HG03045 (cell line): ENCODE measurements around the gene CDK11B.
A peak's percentile ranks its signal among the peaks of the same experiment; 100 is the strongest.
"Not testable (repeated sequence)": the region's sequence is repeated elsewhere in the genome, so short reads cannot be mapped to it uniquely, and the experiment has no call there.

Source experiments
- ATAC-seq: cut with Tn5 transposase; IDR thresholded peaks from one replicate; pipeline ENCODE4 v1.9.1; 2021; ENCODE audit warnings: mild to moderate bottlenecking, moderate library complexity; ENCODE audit not compliant: unreplicated experiment

Gene CDK11B

DNA sequence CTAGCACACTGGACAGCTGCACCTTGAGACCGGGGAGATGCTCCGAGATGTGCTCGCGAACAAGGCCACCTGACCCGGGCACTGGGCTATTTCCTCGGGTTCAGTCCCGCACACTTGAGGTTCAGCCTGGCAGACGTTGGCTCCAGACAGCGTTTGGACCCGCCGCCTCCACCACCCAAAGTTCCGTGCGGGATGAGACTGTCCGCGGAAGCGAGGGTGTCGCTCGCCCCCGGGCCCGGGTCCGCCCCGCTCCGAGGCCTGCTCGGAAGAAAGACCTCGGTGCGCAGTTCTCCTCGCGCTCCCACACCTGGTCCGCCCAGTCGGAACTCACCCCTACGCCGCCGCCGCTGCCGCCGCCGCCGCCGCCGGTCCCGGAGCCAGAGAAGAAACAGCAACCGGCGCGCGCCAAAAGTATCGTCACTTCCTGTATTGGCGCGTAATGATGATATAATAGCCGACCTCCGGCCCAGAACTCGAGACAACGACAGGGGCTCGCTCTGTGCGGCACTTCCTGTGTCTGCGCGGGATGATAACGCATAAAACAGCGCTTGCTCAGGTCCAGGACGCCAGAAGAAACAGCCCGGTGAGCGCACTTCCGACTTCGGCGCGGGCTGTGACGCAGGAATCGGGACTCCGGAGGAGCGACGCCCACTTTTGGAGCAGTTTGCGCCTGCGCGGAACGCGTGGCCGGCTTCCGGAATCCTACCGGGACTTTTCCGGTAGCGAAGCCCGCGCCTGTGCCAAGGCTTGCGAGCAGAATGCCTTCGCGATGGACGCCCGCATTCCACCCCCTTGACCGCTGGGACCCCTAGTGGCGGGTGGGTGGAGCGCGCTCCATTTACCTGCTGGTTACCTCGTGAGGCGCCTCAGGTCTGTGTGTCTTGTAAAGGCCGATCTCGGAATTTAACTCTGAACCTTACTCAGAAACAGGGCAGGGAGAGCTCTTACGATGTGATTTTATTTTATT is at the start of gene CDK11B:
TSS of gene CDK11B (minus strand) at position 422 of the 967 bp plus-strand sequence. CDS start 1,519 bp downstream, outside the sequence.
- peak; percentile 81 for ATAC-seq

GRCh38 chr1:1707897-1708296 is 49.1 kb upstream of the CDK11B start:
- not testable (repeated sequence) for ATAC-seq

- ATAC-seq: not testable (repeated sequence)
Measured at GRCh38 chr1:1707241-1707640, 48.4 kb upstream of the CDK11B start.

- not testable (repeated sequence) for ATAC-seq
Measured at GRCh38 chr1:1705623-1706022, 46.8 kb upstream of the CDK11B start.

DNA sequence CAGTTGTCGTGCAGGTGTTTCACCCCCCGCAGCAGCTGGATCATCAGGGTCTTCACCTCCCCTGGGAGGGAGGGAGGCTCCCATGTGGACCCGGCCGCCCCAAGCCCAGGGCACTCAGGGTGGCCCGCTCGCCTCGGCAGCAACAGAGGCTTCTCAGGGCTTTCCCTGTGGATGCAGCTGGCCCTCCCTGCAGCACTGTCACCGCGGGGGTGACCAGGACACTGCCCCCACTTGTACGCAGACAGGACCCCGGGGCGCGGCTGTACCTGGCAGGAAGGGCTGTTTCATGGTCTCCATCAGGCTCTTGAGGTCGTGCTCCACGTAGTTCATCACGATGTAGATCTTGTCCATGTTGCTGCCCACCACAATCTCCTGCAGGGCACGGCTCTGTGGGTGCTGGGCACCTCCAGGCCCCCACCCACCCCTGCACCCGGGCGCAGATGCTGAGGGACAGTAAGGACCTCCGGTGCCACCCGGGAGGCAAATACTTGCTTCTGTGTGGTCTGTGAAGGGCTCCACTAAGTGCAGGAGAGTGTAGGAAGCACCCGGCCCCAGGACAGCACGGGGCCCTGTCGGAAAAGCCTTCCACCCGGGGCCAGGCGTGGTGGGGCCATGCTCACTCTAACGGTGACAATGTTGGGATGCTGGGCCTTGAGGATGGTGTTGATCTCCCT is 45.6 kb upstream of the CDK11B start:
- ATAC-seq: not testable (repeated sequence)

DNA sequence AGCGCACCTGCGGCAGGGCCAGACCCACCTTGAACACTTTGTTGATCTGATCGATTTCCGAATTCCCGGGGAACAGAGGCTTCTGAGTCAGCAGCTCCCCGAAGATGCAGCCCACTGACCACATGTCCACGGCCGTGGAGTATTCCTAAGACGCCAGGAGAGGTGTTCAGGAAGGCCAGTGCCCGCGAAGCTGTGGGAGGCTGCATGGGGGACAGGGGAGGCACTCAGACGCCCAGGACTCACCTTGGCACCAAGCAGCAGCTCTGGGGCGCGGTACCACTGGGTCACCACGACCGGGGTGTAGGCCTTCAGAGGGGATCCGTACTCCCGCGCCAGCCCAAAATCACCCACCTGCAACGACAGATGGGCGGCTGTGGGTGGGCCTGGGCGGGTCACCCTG is 45.0 kb upstream of the CDK11B start:
- no peak for ATAC-seq

GRCh38 chr1:1702506-1702905 is 43.7 kb upstream of the CDK11B start:
- not testable (repeated sequence) for ATAC-seq

GRCh38 chr1:1700557-1700956 is 41.8 kb upstream of the CDK11B start:
- not testable (repeated sequence) for ATAC-seq

- ATAC-seq: not testable (repeated sequence)
Measured at GRCh38 chr1:1700067-1700466, 41.3 kb upstream of the CDK11B start.

- not testable (repeated sequence) for ATAC-seq
Measured at GRCh38 chr1:1699061-1699460, 40.3 kb upstream of the CDK11B start.

- not testable (repeated sequence) for ATAC-seq
Measured at GRCh38 chr1:1697358-1698183, 38.8 kb upstream of the CDK11B start.

DNA sequence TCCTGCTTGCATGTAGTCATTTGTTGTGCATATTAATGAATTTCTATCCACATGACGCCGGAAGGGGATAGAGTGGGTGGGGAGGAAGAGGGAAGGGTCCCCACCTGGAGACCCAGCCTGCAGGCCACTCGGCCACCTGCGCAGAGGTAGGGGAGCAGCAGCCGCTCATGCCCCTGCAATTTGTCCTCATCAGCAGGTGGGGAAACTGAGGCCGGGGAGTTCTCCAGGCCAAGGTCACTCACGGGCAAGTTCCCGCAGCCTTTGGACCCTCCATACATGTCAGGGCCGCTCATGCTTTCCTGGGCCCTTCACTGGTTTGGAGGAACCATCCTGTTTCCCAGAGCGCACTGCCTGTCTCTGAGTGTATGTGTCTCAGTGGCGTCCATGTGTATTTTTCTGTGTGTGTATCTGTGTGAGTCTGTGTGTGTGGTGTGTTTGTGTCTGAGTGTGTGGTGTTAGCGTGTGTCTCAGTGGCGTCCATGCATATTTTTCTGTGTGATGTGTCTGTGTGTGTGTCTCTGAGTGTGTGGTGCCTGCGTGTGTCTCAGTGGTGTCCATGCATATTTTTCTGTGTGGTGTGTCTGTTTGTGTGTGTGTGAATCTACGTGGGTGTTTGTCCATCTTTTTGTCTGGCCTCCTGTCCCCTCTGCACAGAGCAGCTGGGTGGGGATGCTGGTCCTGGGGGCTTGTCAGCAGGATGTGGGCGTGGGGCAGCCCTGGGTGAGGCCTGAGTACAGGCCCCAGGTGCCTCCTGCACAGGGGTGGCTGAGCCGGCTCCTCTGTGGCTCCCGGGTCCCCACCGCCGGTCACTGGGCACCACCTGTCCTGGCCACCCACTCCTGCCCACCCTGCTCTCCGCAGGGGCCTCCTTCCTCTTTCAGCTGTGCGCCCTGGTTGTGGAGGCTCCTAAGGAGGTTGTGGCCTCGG is 37.9 kb upstream of the CDK11B start:
- not testable (repeated sequence) for ATAC-seq

GRCh38 chr1:1692714-1693647 is 34.2 kb upstream of the CDK11B start, which contains the start of gene SLC35E2B:
TSS of gene SLC35E2B (minus strand) at chr1:1692795. CDS start at chr1:1676699, 16,096 bp downstream.
- peak; percentile 76 for ATAC-seq

DNA sequence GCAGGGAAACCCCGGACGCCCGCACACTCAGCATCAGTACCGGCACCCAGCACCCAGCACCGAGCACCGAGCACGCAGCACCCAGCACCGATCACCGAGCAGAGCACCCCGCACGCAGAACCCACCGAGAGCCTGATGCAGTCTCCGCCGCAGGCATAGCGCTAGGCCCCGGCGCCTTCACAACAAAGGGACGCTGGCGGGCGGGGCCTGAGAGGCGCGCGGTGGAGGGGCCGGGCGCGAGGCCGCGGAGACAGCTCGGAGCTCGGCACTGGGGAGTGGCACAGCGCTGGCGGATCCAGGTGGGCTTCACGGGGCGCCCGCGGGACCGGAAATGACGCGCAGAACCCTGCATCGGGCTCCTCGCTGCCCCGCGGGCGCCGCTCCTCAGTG is 33.5 kb upstream of the CDK11B start:
- peak; percentile 47 for ATAC-seq

- ATAC-seq: not testable (repeated sequence)
Measured at GRCh38 chr1:1691443-1691842, 32.6 kb upstream of the CDK11B start.

- not testable (repeated sequence) for ATAC-seq
Measured at GRCh38 chr1:1689526-1689925, 30.7 kb upstream of the CDK11B start.

GRCh38 chr1:1687846-1688245 is 29.0 kb upstream of the CDK11B start:
- no peak for ATAC-seq

DNA sequence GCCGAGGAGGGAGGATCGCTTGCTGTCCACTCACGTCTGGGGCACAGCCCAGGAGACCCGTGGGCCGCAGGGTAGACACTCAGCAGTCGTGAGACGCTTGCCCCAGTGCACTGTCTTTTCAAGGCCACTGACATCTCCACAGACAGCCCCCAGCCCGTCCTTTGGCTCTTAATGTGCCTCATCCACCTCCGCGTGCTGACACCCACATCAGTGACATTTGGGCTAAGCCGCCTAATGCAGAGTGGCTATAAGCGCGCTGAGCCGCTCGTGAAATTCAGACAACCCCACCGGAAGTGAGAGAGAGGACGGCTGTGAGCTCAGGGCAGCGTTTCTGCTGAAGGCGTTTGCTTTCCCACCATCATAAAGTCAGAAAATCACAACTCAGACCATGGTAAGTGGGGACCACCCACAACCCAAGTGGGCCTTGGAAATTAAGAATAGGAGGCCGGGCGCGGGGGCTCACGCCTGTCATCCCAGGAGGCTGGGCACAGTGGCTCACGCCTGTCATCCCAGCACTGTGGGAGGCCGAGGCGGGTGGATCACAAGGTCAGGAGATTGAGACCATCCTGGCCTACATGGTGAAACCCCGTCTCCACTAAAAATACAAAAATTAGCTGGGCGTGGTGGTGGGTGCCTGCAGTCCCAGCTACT is 25.4 kb upstream of the CDK11B start:
- no peak for ATAC-seq
